AG20443 (cell line): ENCODE measurements around the gene CMBL.
"Not testable (repeated sequence)": the region's sequence is repeated elsewhere in the genome, so short reads cannot be mapped to it uniquely, and the experiment has no call there.

Source experiments
- DNase-seq: peaks from one replicate; pipeline ENCODE4 v3.0.0; 2012; ENCODE audit warnings: low spot score, mixed read lengths

Gene CMBL

DNA sequence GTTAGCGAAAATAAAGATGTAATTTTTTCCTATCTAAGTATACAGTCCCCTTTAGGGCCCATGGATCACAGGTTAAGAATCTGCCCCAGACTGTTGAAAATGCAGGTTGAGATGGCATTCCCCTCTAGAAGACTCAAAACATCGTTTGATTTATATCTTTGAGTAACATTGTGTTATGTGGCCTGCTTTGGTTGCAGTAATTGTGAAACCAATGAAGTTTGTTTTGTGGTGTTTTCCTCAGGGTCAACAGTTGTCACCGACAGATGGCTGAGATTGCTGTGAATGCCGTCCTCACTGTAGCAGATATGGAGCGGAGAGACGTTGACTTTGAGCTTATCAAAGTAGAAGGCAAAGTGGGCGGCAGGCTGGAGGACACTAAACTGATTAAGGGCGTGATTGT lies 49.8 kb downstream of the CMBL start:
- DNase-seq, result no peak

DNA sequence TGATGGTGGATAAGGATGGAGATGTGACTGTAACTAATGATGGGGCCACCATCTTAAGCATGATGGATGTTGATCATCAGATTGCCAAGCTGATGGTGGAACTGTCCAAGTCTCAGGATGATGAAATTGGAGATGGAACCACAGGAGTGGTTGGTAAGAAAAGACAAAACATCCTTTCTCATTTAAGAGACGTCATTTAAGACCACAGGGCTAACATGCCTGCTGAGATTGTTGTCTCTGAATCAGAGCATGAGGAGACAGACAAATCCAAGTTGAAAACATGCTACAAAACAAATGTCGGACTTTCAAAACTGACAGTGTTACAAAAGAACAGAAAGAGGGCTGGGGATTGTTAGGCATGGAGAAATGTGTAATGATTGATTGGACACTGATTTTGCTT lies 53.0 kb downstream of the CMBL start:
- no peak for DNase-seq

DNA sequence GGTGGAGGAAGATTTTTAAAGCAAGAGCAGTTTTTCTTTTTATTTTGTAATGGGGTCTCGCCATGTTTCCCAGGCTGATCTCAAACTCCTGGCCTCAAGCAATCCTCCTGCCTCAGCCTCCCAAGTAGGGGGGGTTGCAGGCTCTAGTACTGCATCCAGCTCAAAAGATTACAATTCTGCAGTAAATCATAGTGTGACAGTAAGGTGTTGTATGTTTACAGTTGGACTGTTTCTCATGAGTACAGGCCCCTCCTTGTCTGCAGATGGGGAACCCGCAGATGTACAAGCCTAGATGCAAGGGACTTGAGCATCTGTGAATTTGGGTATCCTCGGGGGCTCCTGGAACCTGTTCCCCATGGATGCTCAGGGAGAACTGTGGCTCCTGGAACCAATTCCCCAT lies 54.3 kb downstream of the CMBL start:
- no peak for DNase-seq

- DNase-seq, result no peak
Observed at GRCh38 chr5:10251405-10251804, 56.3 kb downstream of the CMBL start.

DNA sequence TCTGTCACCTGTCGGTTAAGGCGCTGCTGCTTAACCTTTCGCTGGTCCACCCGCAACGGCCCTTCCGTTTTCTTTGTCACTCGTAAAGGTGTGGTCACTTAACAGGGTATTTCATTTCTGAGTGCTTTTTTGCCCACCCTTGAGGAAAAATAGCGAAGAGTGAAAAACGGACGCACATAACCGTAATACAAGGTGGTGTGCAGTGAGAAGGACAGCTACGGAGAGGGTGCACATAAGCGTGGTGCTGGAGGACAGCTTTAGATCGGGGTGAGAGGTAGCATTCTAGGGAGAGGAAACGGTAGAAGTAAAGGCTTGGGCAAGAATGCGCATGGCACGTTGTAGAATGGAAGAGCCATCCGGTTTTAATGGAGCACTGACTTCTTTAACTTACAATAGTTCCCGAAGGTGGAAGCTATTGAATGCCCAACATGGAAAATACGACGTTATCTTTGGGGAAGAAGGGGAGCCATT lies 56.9 kb downstream of the CMBL start:
- DNase-seq, result peak; percentile 36

GRCh38 chr5:10249948-10250805 lies 57.5 kb downstream of the CMBL start, which contains the start of gene CCT5:
CCT5 (plus strand) TSS chr5:10250280; CDS start chr5:10250341, 61 bp downstream.
- DNase-seq, result peak; percentile 97

DNA sequence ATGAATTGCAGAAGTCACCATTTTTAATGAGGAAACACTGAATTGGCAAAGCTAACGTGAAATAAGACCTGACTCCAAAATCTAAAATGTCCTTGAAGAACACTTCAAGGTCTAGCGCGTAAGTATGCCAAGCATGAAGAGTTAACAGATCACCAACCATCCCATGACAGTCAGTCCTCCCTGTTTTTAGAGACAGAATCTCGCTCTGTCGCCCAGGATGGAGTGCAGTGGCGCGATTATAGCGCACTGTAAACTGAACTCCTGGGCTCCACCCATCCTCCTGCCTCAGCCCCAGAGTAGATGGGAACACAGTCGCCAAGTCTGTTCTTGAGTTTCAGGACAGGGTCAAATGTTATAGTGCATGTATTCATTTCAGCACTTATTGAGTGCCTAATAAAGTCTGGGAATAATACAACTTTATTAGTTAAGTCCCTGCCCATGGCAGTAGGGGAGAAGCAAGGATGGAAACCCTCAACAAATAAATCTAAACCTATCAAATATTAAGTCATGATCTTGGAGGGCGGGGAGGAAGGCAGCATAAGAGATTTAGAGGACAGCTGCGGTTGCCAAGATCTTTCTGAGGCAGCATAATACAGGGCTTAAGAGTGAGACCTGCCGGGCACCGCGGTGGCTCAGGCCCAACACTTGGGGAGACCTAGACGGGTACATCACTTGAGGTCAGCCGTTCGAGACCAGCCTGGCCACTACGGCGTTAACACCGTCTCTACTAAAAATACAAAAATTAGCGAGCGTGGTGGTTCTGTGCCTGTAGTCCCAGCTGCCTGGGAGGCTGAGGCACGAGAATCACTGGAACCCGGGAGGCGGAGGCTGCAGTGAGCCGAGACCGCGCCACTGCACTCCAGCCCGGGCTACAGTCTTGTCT lies 59.1 kb downstream of the CMBL start:
- no peak for DNase-seq

GRCh38 chr5:10247217-10247616 lies 60.5 kb downstream of the CMBL start:
- not testable (repeated sequence) for DNase-seq

DNA sequence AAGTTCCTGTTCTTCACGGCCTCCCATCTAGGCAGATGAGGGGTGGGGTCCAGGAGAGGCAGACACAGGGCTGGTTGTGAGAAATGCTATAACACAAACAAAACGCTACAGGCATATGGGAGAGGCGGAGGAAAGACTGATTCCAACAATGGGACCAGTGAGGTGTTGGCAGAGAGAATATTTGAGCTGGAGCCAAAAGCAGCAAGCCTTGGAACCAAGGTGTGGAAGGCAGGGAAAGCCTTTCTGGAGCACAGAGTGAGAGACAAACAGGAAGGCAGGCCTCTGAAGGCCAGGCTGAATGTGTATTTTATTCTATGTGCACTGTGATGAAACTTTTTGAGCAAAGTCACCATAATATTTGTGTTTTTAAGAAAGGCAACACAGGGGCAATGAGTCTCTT lies 60.9 kb downstream of the CMBL start:
- no peak for DNase-seq

DNA sequence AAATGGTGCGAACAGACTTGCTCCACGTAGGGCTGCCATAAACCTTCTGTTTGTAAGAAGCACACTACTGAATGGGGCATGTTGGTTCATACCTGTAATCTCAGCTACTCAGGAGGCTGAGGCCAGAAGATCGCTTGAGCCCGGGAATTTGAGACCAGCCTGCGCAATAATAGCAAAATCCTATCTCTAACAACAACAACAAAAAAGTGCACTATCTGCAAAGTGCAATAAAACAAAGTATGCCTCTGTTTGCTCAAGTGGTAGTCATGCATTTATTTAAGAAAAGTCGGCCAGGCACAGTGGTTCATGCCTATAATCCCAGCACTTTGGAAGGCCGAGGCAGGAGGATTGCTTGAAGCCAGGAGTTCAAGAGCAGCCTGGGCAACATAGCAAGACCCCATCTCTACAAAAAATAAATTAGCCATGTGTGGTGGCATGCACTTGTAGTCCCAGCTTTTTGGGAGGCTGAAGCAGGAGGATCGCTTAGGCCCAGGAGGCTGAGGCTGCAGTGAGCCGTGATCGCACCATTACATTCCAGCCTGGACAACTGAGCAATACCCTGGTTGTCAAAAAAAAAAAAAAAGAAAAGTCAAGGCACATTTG lies 63.3 kb downstream of the CMBL start:
- no peak for DNase-seq

GRCh38 chr5:10243660-10244240 lies 64.0 kb downstream of the CMBL start:
- DNase-seq, result no peak

DNA sequence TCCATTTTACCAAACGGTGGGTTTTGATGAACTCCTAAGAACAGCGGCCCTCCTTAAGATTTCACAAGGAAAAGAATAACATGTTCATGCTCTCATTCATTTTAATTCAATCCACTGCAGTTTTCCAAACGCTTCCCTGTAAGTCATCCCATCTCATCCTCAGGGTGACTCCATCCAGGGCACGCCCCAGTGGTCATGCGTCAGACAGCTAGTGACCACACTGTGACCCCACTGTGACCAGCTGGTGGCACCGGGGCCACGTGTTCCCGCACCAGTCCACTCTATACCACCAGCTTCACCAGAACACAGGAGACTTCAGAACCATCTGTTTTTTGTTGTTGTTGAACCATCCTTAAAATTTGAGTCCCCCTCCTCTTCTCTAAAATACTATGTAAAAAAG lies 72.4 kb downstream of the CMBL start:
- no peak for DNase-seq

- DNase-seq, result peak; percentile 81
Observed at GRCh38 chr5:10233505-10233904, 74.2 kb downstream of the CMBL start.

DNA sequence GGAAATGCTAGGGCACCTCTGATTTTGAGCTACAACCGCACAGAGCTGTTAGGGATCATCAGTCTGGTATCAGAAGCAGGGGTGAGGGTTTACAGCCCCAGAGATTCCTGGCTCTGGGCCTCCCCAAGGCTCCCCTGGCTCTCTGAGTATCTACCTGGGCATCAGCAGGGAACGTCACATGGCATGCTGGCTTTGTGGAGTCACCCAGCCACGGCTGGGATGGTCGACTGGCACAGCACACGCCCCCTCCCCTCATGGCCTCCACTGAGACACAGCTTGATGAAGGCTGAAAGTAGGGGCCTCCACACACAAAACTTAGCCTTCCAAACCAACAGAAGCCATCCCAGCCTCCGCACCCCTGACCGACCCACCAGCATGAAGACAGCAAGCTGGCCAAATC lies 74.7 kb downstream of the CMBL start:
- DNase-seq, result no peak

DNA sequence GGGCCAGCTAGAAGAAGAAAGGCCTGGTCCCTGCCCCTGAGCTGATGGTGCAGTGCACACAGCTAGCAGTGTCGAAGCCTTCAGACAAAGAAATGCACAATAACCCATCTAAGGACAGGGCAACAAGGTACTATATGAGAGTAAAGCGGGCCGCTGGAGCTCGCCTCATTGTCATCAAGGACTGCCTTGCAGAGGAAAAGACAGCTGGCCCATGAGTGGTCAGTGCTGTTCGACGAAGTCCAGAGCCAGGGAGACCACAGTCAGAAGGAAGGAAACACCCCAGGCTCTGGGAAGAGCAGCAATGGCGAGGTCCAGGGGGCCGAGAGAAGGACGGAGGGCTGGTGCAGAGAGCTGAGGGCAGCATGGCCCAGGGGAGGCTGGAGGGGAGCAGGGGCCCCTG lies 75.3 kb downstream of the CMBL start:
- DNase-seq, result no peak

- peak; percentile 65 for DNase-seq
Observed at GRCh38 chr5:10229306-10230048, 78.2 kb downstream of the CMBL start.

- DNase-seq, result no peak
Observed at GRCh38 chr5:10228288-10228687, 79.4 kb downstream of the CMBL start.
